Measurements from ENCODE around the gene VAMP1.

The VAMP1 gene

GRCh38 chr12:6452944-6453630, 17.4 kb downstream of the VAMP1 start:
- Histone ChIP-seq H3K36me3 (ENCODE audit: control insufficient read depth in 2 of 2, insufficient read depth in 1 of 2, low read length in 2 of 2) (peaks cover 0 to 3% of the 10 kb centered on the region in 2 experiments; a peak in 1 of 3 replicates), H3K4me3 (ENCODE audit: low read depth, low read length) (no peak overlapping the region), H3K9me3 (ENCODE audit: control insufficient read depth, insufficient read depth, low read depth, low read length) (no peaks in the 10 kb centered on the region), H3K27ac (ENCODE audit: extremely low read depth, low read depth, low read length) (no peak overlapping the region), H3K4me1 (ENCODE audit: control insufficient read depth, insufficient read depth, low read length) (no peaks in the 10 kb centered on the region)
- POLR2A ChIA-PET: interaction anchor here (0.8 to 2.4 kb wide), 2 partner anchors 17 to 18 kb away, joined by 3 to 7 read pairs; partner anchors contain the start of gene VAMP1
- CTCF ChIA-PET: interaction anchor here (0.7 to 2.4 kb wide), 5 partner anchors 10 to 257 kb away, joined by 3 to 12 read pairs (median 3); no protein-coding TSS in a partner anchor
- no peak for TF ChIP-seq KLF9 (tag by site-specific recombination; IDR thresholded peaks at IDR 0.05; ENCODE audit: low read depth)

GRCh38 chr12:6452245-6452943, 18.1 kb downstream of the VAMP1 start:
- no peaks in the 10 kb centered on the region for H3K4me1 ChIP-seq (ENCODE audit: control insufficient read depth, insufficient read depth, low read length)
- no peak overlapping the region for H3K4me3 ChIP-seq (ENCODE audit: low read depth, low read length)
- H3K9me3 ChIP-seq (ENCODE audit: control insufficient read depth, insufficient read depth, low read depth, low read length): no peaks in the 10 kb centered on the region
- ChIA-PET POLR2A (interaction anchor here (0.8 to 2.4 kb wide), 3 partner anchors 13 to 18 kb away, joined by 3 to 7 read pairs (median 3); partner anchors contain the start of gene VAMP1), CTCF (interaction anchor here (0.8 to 2.4 kb wide), 4 partner anchors 11 to 257 kb away, joined by 3 to 12 read pairs (median 4); no protein-coding TSS in a partner anchor)
- H3K27ac ChIP-seq (ENCODE audit: extremely low read depth, low read depth, low read length): no peak overlapping the region
- H3K36me3 ChIP-seq (ENCODE audit: control insufficient read depth in 2 of 2, insufficient read depth in 1 of 2, low read length in 2 of 2): peaks cover 0 to under 1% of the 10 kb centered on the region in 2 experiments; a peak in 1 of 3 replicates
- TF ChIP-seq PRDM10 (tag by site-specific recombination; IDR thresholded peaks at IDR 0.05) (peak; percentile 71), ZBTB11 (tag by site-specific recombination; conservative IDR thresholded peaks at IDR 0.05; ENCODE audit: low read depth) (no peak), SCRT2 (tag by site-specific recombination; IDR thresholded peaks at IDR 0.05) (peak; percentile 42; the same call in 1 of the 2 replicates), ZIC2 (tag by site-specific recombination; IDR thresholded peaks at IDR 0.05) (peak; percentile 71), REPIN1 (tag by site-specific recombination; IDR thresholded peaks at IDR 0.05; ENCODE audit: low read depth) (no peak), ZNF394 (tag by site-specific recombination; IDR thresholded peaks at IDR 0.05; ENCODE audit: borderline replicate concordance) (no peak), ZNF221 (tag by site-specific recombination; IDR thresholded peaks at IDR 0.05; ENCODE audit: borderline replicate concordance) (no peak), KLF17 (tag by site-specific recombination; IDR thresholded peaks at IDR 0.05) (no peak), ZNF302 (tag by site-specific recombination; IDR thresholded peaks at IDR 0.05; ENCODE audit: low read depth) (no peak), ZNF112 (tag by site-specific recombination; IDR thresholded peaks at IDR 0.05) (no peak), ZNF510 (tag by site-specific recombination; IDR thresholded peaks at IDR 0.05; ENCODE audit: insufficient replicate concordance) (no peak), ZNF623 (tag by site-specific recombination; IDR thresholded peaks at IDR 0.05) (no peak), EGR2 (tag by site-specific recombination; IDR thresholded peaks at IDR 0.05; ENCODE audit: low read depth) (no peak), ZNF184 (tag by site-specific recombination; IDR thresholded peaks at IDR 0.05) (no peak), ZNF777 (tag by site-specific recombination; IDR thresholded peaks at IDR 0.05; ENCODE audit: borderline replicate concordance) (no peak), ZBTB7A (tag by site-specific recombination; IDR thresholded peaks at IDR 0.05; ENCODE audit: low read depth) (no peak), RBAK (tag by site-specific recombination; IDR thresholded peaks at IDR 0.05) (no peak)
- TF ChIP-seq, protein P1, sequence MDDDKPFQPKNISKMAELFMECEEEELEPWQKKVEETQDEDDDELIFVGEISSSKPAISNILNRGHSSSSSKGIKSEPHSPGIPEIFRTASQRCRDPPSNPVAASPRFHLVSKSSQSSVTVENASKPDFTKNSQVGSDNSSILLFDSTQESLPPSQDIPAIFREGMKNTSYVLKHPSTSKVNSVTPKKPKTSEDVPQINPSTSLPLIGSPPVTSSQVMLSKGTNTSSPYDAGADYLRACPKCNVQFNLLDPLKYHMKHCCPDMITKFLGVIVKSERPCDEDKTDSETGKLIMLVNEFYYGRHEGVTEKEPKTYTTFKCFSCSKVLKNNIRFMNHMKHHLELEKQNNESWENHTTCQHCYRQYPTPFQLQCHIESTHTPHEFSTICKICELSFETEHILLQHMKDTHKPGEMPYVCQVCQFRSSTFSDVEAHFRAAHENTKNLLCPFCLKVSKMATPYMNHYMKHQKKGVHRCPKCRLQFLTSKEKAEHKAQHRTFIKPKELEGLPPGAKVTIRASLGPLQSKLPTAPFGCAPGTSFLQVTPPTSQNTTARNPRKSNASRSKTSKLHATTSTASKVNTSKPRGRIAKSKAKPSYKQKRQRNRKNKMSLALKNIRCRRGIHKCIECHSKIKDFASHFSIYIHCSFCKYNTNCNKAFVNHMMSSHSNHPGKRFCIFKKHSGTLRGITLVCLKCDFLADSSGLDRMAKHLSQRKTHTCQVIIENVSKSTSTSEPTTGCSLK (tag by site-specific recombination; IDR thresholded peaks at IDR 0.05): no peak
- TF ChIP-seq, protein P2, sequence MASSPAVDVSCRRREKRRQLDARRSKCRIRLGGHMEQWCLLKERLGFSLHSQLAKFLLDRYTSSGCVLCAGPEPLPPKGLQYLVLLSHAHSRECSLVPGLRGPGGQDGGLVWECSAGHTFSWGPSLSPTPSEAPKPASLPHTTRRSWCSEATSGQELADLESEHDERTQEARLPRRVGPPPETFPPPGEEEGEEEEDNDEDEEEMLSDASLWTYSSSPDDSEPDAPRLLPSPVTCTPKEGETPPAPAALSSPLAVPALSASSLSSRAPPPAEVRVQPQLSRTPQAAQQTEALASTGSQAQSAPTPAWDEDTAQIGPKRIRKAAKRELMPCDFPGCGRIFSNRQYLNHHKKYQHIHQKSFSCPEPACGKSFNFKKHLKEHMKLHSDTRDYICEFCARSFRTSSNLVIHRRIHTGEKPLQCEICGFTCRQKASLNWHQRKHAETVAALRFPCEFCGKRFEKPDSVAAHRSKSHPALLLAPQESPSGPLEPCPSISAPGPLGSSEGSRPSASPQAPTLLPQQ (tag by site-specific recombination; IDR thresholded peaks at IDR 0.05): no peak
